ENCODE measurements around the gene IFITM1. TPM values are rescaled to one million over a fixed set of nuclear protein-coding genes. Genes with fewer than 3 reads are reported as not detected.

The IFITM1 gene
- total RNA-seq, 1 experiment from 2014 or later = 544 TPM

- no peak for TF ChIP-seq STAT6 (CRISPR knock-in tag; conservative IDR thresholded peaks at IDR 0.05; ENCODE audit: low read depth)
- TF ChIP-seq ZNF423 (CRISPR knock-in tag; IDR thresholded peaks at IDR 0.05) = peak; percentile 70
- TF ChIP-seq JAZF1 (CRISPR knock-in tag; IDR thresholded peaks at IDR 0.05) = no peak
- TF ChIP-seq ESRRA (CRISPR knock-in tag; IDR thresholded peaks at IDR 0.05; ENCODE audit: borderline replicate concordance) = no peak
- TF ChIP-seq IRF2 (CRISPR knock-in tag; IDR thresholded peaks at IDR 0.05; ENCODE audit: borderline replicate concordance, low read depth) = no peak
Observed at GRCh38 chr11:299951-300735, 13.7 kb upstream of the IFITM1 start (continued).

GRCh38 chr11:303363-303762 lies 10.5 kb upstream of the IFITM1 start:
- Mint-ChIP-seq H3K4me3 (no peak overlapping the region), H3K27me3 (ENCODE audit: low read depth) (no peaks in the 10 kb centered on the region), H3K4me1 (peaks cover 69% of the 10 kb centered on the region), H3K9me3 (no peaks in the 10 kb centered on the region), H3K27ac (no peak overlapping the region; the same call in none of the 2 replicates), H3K36me3 (no peaks in the 10 kb centered on the region)
- ATAC-seq (no peak), DNase-seq (ENCODE audit: low spot score) (no peak)
- TF ChIP-seq TEAD4 (CRISPR knock-in tag; IDR thresholded peaks at IDR 0.05) (no peak), SMAD3 (CRISPR knock-in tag; IDR thresholded peaks at IDR 0.05; ENCODE audit: borderline replicate concordance) (no peak), AR (CRISPR knock-in tag; IDR thresholded peaks at IDR 0.05) (no peak), CTCF (IDR thresholded peaks at IDR 0.05) (no peak), ETV6 (CRISPR knock-in tag; IDR thresholded peaks at IDR 0.05) (no peak), CBFB (CRISPR knock-in tag; IDR thresholded peaks at IDR 0.05; ENCODE audit: low read depth) (no peak), HMGXB4 (CRISPR knock-in tag; IDR thresholded peaks at IDR 0.05) (no peak), SP1 (CRISPR knock-in tag; conservative IDR thresholded peaks at IDR 0.05) (no peak)
- ChIA-PET CTCF (interaction anchor here (0.7 to 3.2 kb wide), 3 partner anchors 52 to 90 kb away, joined by 3 to 25 read pairs (median 8); partner anchors contain the start of gene PKP3), POLR2A (no interaction called here)

- ChIA-PET POLR2A (interaction anchor here (1.6 kb wide), 1 partner anchor 13 kb away, joined by 5 read pairs; no protein-coding TSS in a partner anchor), CTCF (interaction anchor here (1.0 to 3.2 kb wide), 8 partner anchors 14 to 86 kb away, joined by 3 to 36 read pairs (median 12); partner anchors contain the start of gene PGGHG)
- Mint-ChIP-seq H3K4me1 (peaks cover 75% of the 10 kb centered on the region), H3K9me3 (no peaks in the 10 kb centered on the region), H3K27me3 (ENCODE audit: low read depth) (no peaks in the 10 kb centered on the region), H3K27ac (peak overlapping the region; percentile 94), H3K36me3 (no peaks in the 10 kb centered on the region), H3K4me3 (no peak overlapping the region)
- DNase-seq (ENCODE audit: low spot score) (no peak), ATAC-seq (no peak)
- TF ChIP-seq ATF2 (CRISPR knock-in tag; IDR thresholded peaks at IDR 0.05; ENCODE audit: borderline replicate concordance, low read depth) = no peak
- no peak for TF ChIP-seq MYBL2 (CRISPR knock-in tag; IDR thresholded peaks at IDR 0.05)
- no peak for TF ChIP-seq CBFB (CRISPR knock-in tag; IDR thresholded peaks at IDR 0.05; ENCODE audit: low read depth)
- TF ChIP-seq SOX15 (CRISPR knock-in tag; IDR thresholded peaks at IDR 0.05) = no peak
- no peak for TF ChIP-seq OVOL2 (CRISPR knock-in tag; IDR thresholded peaks at IDR 0.05; ENCODE audit: borderline replicate concordance)
- no peak for TF ChIP-seq CTCF (IDR thresholded peaks at IDR 0.05)
Observed at GRCh38 chr11:304061-304506, 9.8 kb upstream of the IFITM1 start.
